GM18951 (cell line): ENCODE results near the gene CDIP1.

ENCODE experiments used
- POLR2A ChIP-seq: IDR thresholded peaks from 4 replicates; pipeline ENCODE4 v1.6.1; 2011; ENCODE audit warnings: mild to moderate bottlenecking; ENCODE audit not compliant: insufficient read length, insufficient read depth; ENCODE audit errors: extremely low read depth
- in situ Hi-C: fragments of 300-500 bp; cut with MboI; formaldehyde crosslinking; loops from one replicate; pipeline ENCODE4 v1.12.0; 2022; ENCODE audit warnings: low sequenced_read_pairs, mixed read lengths, inconsistent platforms; ENCODE audit not compliant: unreplicated experiment

The CDIP1 gene

DNA sequence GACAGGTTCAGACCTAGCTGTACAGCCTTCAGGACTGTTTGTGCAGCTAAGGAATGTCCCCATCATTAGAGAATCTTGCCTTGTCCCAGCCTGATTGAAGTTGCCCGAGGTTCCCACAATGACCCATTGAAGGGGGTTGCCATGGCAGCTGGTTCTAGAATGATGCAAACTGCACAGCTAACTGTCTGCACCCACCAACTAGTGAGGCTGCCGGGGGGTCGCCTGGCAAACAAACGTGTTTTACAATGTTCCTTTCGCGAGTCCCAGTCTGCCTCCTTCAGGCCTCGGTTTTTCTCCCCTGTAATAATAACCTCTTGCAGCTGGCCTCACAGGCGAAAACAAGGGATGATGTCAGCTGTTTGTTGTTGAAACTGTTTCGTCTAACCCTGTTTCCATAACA lies 23.0 kb upstream of the CDIP1 start:
- in situ Hi-C loops: no loop called here
- no peak for TF ChIP-seq POLR2A

DNA sequence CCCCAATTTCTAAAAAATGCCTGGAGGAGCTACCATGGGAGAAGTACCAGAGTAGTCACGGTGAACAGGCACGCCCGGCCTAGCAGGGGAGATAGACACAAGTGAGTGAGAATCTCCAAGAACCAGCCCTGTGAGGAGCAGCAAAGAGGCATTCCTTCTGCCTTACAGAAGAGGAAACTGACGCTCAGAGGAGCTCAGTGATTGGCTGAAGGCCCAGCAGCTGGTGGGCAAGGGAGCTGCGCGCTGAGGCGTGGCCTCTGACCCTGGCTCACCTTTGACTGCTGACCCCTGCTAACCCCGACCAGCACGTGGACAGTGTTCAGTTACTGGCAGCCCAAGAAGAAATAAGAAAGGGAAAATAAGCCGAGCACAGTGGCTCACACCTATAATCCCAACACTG lies 19.4 kb upstream of the CDIP1 start:
- TF ChIP-seq POLR2A: no peak
- in situ Hi-C loops: no loop called here

DNA sequence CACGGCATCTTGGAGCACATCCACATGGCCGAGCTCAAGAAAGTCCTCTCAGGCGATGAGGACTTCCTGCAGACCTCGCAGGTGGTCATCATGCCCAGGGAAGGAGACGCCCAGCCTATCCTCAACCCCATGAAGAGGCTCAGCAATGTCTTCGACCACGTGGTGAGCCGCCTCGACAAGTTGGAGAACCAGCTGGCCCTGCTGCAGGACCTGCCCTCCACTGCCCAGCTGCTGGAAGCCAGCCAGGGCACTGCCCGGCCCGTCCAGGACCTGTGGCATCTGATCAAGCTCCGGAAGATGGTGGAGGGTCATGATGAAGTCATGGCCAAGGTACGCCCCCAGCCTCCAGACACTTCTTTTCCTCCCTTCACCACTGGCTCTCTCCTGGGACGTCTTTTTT lies 18.0 kb upstream of the CDIP1 start:
- in situ Hi-C loops: no loop called here
- TF ChIP-seq POLR2A: no peak

DNA sequence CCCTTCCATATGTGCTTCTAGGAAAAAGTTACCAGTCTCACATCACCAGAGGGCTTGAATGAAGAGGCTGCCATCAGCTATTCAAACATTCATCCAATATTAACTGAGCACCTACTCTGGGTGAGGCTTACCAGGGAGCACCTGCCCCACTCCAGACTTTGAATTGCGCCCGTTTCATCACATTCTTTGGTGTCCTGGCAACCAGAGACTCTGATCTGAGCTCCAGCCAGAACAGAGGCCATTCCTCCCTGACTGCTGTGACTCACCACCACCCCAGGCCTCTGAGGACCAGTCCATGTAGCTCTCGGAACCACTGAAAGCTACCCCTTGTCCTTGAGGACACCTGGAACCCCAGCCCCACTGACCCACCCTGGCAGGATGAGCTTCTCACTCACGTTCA lies 17.5 kb upstream of the CDIP1 start, which contains the start of gene C16orf96:
TSS of gene C16orf96 (plus strand) at position 229 of the 400 bp plus-strand sequence. CDS start at position 379, 150 bp downstream.
- TF ChIP-seq POLR2A: no peak
- in situ Hi-C loops: no loop called here

DNA sequence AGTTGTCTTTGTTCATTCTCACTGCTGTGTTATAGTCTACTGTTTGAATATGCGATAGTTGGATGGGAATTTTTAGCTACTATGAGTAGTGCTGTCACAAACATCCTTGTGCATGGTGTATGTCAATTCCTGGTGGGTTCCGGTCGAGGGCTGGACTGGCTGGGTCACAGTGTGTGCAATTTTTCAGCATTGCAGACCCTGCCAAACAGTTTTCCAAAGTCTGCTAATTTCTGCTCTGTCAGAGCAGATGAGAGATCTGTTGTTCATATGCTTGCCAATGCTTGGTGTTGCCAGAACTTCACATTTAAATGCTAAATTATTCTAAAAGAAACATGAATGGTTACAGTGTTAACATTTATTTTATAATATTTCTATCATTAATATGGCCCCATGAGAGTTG lies 14.0 kb upstream of the CDIP1 start:
- in situ Hi-C loops: no loop called here
- TF ChIP-seq POLR2A: no peak

DNA sequence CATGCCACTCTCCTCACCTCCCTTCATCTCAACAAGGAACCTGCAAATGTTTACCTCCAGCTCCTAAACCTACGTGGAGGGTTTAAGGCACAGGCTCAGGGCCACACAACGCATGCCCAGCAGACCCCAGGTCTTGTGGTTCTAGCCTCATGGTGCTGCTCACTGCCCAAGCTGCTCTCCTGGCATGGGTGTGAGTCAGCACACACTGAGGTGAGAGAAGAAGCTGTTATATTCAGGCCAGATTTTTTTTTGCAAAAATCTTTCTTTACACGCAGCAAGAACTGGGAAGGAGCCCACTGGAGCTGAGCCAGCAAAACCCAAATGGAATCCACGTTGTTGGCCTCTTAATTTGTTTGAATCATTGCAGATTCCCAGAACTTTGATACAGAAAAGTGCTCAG lies 12.0 kb upstream of the CDIP1 start:
- in situ Hi-C loops: no loop called here

DNA sequence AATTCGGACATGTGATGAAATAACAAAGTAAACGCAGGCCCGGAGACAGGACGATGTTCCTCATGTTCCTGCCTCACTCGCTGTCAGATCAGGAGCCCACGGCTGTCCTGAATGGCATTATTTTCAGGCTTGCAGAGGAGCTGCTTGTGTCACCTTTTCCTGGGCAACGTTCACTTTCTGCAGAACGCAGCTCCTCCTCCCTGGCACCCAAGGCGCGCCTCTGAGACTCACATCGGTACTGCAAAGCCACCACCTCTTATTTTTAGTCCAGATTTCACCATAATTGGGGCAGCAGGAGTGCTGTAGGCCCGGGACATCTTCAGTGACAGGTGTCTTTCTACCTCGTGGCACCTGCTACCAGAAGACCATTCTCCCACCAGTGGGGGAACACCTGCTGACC lies 9.6 kb upstream of the CDIP1 start:
- TF ChIP-seq POLR2A: no peak
- in situ Hi-C loops: no loop called here

More for the DNA sequence above, 12.0 kb upstream of the CDIP1 start:
- TF ChIP-seq POLR2A: no peak

DNA sequence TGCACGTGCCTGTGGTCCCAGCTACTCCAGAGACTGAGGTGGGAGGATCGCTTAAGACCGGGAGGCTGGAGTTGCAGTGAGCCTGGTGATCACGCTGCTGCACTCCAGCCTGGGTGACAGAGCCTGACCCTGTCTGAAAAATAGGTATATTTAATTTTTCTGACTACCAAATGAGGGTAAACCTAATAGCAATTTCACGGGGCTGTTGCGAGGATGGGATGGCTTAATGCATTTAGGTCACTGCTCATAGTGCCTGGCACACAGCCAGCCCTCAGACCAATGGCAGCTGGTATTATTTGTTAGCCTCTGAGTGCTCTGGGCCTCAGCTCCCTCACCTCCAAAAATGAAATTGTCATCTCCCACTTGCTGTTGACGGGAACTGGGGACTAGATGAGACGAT lies 5.9 kb upstream of the CDIP1 start:
- in situ Hi-C loops: no loop called here
- no peak for TF ChIP-seq POLR2A

DNA sequence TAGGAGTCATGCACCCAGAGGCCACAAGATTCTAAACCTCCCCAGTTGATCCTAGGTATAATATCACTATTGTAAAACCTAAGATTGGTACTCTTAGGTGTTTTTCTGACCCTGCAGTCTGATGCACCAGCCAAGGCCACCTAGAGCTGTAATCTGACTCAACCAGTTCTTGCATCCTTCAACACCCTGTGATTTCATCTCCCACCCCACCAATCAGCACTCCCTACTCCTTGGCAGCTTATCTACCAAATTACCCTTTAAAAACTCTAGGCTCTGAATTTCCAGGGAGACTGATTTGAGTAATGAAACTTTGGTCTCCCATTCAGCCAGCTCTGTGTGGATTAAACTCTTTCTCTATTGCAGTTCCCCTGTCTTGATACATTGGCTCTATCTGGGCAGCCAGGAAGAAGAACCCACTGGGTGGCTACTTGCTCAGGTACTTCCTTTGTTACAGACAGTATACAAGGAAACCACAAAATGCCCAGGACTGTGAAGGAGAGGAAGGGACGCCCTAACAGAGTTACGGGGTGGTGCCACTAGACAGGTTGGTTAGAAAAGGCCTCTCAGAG lies 1.2 kb upstream of the CDIP1 start:
- no peak for TF ChIP-seq POLR2A
- in situ Hi-C loops: no loop called here

DNA sequence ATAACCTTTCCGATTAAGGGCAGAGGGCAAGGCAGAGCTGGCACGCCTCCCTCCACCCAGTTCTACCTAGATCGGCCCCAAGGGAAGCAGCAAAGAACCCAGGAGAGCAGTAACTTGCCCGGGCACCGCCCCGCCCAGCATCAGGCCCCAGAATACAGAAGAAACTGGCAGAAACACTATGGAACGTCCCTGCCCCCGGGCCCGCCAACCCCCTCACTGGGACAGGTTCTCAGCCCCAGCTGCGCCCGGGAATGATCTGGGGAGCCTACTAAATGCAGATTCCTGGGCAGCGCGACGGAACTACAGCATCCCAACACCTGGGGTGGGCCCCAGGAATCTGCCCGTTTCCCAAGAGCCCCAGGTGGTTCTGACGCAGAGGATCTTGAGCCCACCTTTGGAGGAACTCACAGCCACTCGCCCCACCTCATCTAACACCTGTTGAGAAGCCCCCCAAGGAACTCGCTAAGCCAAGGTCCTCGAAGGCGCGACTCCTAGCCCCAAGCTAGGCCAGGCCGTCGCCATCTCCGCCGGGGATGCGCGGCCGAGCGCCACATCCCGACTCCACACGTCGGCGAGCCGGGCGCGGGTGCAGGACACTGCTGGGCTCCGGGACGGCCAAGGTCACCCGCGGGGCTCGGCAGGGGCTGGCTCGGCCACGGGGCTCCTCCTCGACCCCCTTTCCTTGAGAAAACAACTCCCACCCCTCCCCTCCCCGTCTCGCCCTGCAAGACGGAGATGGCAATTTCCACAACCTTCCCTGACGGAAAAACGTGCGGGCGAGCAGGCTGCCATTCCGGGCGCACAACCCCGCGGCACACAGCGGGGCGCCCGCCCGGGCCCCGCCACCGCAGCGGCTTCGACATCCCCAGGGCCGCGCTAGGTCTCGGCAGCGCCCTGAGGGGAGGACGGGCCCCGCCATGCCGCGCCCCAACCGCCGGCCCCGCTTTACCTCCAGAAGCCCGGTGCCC lies 913 bp downstream of the CDIP1 start:
- TF ChIP-seq POLR2A: no peak

DNA sequence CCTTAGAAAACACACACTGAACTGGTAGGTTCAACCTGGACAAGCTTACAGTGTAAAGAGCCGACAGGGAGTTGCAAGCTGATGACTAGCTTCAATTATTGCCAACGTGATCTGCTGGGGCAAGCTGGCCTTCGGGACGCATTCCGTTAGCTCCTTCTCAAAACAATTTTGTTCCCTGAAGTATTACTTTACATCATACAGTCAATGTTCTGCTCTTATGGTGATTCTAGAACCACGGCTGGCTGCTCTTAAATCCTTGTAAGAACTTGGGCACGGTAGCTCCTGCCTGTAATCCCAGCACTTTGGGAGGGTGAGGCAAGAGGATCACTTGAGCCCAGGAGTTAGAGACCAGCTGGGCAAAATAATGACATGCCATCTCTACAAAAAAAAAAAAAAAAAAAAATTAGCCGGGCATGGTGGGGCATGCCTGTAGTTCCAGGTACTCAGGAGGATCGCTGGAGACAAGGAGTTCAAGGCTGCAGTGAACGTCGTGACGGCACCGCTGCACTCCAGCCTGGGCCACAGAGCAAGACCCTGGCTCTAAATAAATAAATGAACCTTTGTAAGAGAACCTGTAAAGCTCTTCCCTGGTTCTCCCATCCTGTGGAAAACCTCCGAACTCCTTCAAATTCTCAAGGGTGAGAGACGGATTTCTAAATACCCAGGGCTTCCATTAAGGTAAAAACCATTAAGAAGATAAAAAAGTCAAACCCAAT lies 2.0 kb downstream of the CDIP1 start:
- in situ Hi-C loops: no loop called here
- no peak for TF ChIP-seq POLR2A

More for the DNA sequence above, 913 bp downstream of the CDIP1 start:
- in situ Hi-C loops: no loop called here

DNA sequence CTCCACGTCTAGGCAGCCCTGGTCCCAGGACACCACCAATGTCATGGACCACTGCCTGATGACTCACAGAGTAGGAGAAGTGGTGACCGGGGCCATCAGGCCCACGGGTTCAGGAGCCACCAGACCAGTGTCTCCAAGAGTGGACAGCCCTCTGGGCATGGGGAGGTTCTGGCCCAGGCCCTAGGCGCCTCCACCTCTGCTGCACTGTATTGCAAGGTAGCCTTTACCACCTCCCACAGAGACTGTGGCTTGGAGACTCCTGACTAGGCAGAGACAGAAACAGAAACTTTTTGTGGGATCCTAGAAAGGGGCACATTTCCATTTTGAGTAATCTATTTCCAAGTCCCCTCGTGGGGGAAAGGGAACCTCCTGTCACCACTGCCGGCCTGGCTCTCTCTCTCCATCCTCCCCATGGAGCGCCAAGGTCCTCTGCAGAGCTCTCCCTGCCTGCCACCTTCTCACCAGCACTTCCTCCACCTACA lies 2.9 kb downstream of the CDIP1 start:
- TF ChIP-seq POLR2A: no peak
- in situ Hi-C loops: no loop called here

DNA sequence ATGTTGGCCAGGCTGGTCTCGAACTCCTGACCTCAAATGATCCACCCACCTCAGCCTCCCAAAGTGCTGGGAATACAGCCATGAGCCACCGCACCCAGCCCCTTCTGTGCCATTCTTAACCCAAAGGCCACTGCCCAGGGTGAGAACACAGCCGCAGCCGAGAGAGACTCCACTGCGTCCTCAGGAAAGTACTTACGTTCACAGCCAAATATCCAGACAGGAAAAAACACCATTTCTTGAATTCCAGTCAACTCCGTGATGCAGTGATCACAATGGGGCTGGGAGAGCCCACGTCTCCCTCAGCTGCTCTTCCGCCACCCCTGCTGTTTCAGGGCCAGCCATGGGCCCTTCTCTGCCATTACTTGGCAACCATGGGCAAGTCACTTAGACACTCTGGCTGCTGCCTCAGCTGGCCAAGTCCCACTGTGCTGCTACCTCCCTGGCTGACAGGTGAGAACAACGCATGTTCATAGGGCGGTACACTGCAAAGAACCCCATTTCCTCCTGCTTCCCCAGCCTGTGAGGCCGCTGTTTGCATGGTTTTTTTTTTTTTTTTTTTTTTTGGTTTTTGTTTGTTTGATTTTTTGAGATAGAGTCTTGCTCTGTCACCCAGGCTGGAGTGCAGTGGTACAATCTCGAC lies 4.3 kb downstream of the CDIP1 start:
- TF ChIP-seq POLR2A: no peak
- in situ Hi-C loops: no loop called here
